ENCODE measurements around the gene PLPPR5. TPM values are rescaled to one million over a fixed set of nuclear protein-coding genes. Genes with fewer than 3 reads are reported as not detected.

PLPPR5 gene
- polyA plus RNA-seq, 1 donor (not counting 4 experiments of a cell fraction or from before 2014, with no cell fraction given) = 0.93 TPM

DNA sequence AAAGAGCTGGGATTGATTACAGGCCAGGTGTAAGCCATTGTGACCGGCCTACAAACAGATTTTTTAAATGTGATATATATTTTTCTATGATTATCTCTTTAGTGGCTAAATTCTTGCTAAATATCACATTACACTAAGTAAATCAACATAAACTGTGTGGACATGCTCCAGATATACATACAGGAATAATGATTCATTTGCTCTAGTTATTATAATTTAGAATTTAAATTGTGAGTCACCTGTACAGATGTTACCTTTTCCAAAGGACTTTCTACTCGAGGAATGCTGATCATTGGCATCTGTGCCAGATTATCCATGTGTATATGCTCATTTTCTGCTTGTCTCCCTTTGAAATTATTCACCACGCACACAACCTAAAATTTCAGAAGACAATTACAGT, 90.1 kb downstream of the PLPPR5 start:
- dilution Hi-C loops (cut with MboI; ENCODE audit: extremely low pct_ligation_motif_present, low sequenced_read_pairs) = no loop called here
- DNase-seq (ENCODE audit: low read depth, low spot score) = no peak
- Histone ChIP-seq H2AFZ (ENCODE audit: control insufficient read depth, low read length) (no peak overlapping the region), H3K27me3 (ENCODE audit: control insufficient read depth, extremely low read depth, insufficient read depth, low read length) (no peaks in the 10 kb centered on the region), H4K20me1 (ENCODE audit: control insufficient read depth, extremely low read depth, insufficient read depth, low read length) (no peaks in the 10 kb centered on the region), H3K27ac (ENCODE audit: control insufficient read depth, insufficient read depth, low read length) (no peak overlapping the region), H3K4me1 (ENCODE audit: control insufficient read depth, extremely low read depth, insufficient read depth, low read length) (no peaks in the 10 kb centered on the region), H3K4me2 (ENCODE audit: control insufficient read depth, extremely low read depth, insufficient read depth, low read depth, low read length) (no peak overlapping the region), H3K9ac (ENCODE audit: control insufficient read depth, extremely low read depth, insufficient read depth, low read length) (no peak overlapping the region), H3K9me3 (ENCODE audit: control insufficient read depth, low read depth, low read length) (no peaks in the 10 kb centered on the region), H3K36me3 (ENCODE audit: control insufficient read depth in 2 of 2, extremely low read depth in 1 of 2, insufficient read depth in 2 of 2, low read length in 2 of 2) (no peaks in the 10 kb centered on the region), H3K4me3 (ENCODE audit: control insufficient read depth in 2 of 3, extremely low read depth in 1 of 3, insufficient read depth in 2 of 3, low read depth in 1 of 3, low read length in 3 of 3) (no peak overlapping the region), H3K79me2 (ENCODE audit: control insufficient read depth, insufficient read depth, low read length) (no peaks in the 10 kb centered on the region), H3K9me1 (ENCODE audit: control insufficient read depth, extremely low read depth, insufficient read depth, low read length) (no peaks in the 10 kb centered on the region)
- TF ChIP-seq, protein P1, sequence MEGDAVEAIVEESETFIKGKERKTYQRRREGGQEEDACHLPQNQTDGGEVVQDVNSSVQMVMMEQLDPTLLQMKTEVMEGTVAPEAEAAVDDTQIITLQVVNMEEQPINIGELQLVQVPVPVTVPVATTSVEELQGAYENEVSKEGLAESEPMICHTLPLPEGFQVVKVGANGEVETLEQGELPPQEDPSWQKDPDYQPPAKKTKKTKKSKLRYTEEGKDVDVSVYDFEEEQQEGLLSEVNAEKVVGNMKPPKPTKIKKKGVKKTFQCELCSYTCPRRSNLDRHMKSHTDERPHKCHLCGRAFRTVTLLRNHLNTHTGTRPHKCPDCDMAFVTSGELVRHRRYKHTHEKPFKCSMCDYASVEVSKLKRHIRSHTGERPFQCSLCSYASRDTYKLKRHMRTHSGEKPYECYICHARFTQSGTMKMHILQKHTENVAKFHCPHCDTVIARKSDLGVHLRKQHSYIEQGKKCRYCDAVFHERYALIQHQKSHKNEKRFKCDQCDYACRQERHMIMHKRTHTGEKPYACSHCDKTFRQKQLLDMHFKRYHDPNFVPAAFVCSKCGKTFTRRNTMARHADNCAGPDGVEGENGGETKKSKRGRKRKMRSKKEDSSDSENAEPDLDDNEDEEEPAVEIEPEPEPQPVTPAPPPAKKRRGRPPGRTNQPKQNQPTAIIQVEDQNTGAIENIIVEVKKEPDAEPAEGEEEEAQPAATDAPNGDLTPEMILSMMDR (optimal IDR thresholded peaks at IDR 0.05 in 1 of 3, IDR thresholded peaks at IDR 0.05 in 1 of 3, conservative IDR thresholded peaks at IDR 0.05 in 1 of 3; ENCODE audit: extremely low read depth in 1 of 3, insufficient read depth in 2 of 3, low read length in 3 of 3) = no peak
- TF ChIP-seq EZH2 (IDR thresholded peaks at IDR 0.05; ENCODE audit: low read length) = no peak
- no peak for FAIRE-seq

DNA sequence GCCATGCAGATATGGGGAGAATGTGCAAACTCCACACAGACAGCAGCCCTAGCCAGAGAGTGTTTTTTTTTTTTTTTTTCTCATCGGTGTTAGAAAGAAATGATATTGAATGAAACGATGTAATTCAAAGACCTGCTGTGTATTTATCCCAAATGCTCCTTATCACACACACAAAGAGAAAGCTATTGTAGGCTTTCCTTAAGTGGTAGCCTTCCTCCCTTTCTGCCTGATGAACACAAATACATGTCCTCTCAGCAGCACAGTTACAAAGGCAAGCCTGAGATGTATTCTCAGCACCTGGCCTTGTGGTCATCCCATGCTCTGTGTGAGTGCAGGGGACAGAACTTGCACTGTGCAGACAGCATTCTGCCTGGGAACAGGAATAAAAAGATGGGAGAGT, 93.8 kb downstream of the PLPPR5 start:
- Histone ChIP-seq H3K4me3 (ENCODE audit: control insufficient read depth in 2 of 3, extremely low read depth in 1 of 3, insufficient read depth in 2 of 3, low read depth in 1 of 3, low read length in 3 of 3) (no peak overlapping the region), H4K20me1 (ENCODE audit: control insufficient read depth, extremely low read depth, insufficient read depth, low read length) (no peaks in the 10 kb centered on the region), H2AFZ (ENCODE audit: control insufficient read depth, low read length) (no peak overlapping the region), H3K79me2 (ENCODE audit: control insufficient read depth, insufficient read depth, low read length) (no peaks in the 10 kb centered on the region), H3K9me3 (ENCODE audit: control insufficient read depth, low read depth, low read length) (no peaks in the 10 kb centered on the region), H3K27me3 (ENCODE audit: control insufficient read depth, extremely low read depth, insufficient read depth, low read length) (no peaks in the 10 kb centered on the region), H3K9me1 (ENCODE audit: control insufficient read depth, extremely low read depth, insufficient read depth, low read length) (no peaks in the 10 kb centered on the region), H3K4me1 (ENCODE audit: control insufficient read depth, extremely low read depth, insufficient read depth, low read length) (no peaks in the 10 kb centered on the region), H3K9ac (ENCODE audit: control insufficient read depth, extremely low read depth, insufficient read depth, low read length) (no peak overlapping the region), H3K27ac (ENCODE audit: control insufficient read depth, insufficient read depth, low read length) (no peak overlapping the region), H3K4me2 (ENCODE audit: control insufficient read depth, extremely low read depth, insufficient read depth, low read depth, low read length) (no peak overlapping the region), H3K36me3 (ENCODE audit: control insufficient read depth in 2 of 2, extremely low read depth in 1 of 2, insufficient read depth in 2 of 2, low read length in 2 of 2) (no peaks in the 10 kb centered on the region)
- no peak for TF ChIP-seq EZH2 (IDR thresholded peaks at IDR 0.05; ENCODE audit: low read length)
- TF ChIP-seq, protein P1 (optimal IDR thresholded peaks at IDR 0.05 in 1 of 3, IDR thresholded peaks at IDR 0.05 in 1 of 3, conservative IDR thresholded peaks at IDR 0.05 in 1 of 3; ENCODE audit: extremely low read depth in 1 of 3, insufficient read depth in 2 of 3, low read length in 3 of 3) = no peak
- FAIRE-seq (no peak), DNase-seq (ENCODE audit: low read depth, low spot score) (no peak)
- dilution Hi-C loops (cut with MboI; ENCODE audit: extremely low pct_ligation_motif_present, low sequenced_read_pairs) = no loop called here
